ENCODE measurements around the gene GPR25.

GPR25 gene

DNA sequence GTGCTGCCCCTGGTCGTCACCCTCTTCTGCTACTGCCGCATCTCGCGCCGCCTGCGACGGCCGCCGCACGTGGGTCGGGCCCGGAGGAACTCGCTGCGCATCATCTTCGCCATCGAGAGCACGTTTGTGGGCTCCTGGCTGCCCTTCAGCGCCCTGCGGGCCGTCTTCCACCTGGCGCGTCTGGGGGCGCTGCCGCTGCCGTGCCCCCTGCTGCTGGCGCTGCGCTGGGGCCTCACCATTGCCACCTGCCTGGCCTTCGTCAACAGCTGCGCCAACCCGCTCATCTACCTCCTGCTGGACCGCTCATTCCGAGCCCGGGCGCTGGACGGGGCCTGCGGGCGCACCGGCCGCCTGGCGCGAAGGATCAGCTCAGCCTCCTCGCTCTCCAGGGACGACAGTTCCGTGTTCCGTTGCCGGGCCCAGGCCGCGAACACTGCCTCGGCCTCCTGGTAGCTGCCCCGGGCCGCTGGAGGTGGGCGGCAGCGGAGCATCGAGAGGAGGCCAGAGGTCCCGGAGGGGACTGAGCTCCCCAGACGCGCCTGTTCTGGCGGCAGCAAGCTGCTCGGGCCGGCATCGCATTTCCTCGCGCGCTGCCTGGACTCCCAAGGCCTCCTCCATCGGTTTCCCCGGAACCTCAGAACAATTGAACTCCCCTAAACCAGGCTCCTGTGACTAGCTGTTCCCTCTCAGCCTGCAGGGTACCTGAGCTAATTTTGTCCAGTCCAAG, 1.1 kb downstream of the GPR25 start:
- DNase-seq, result no peak

GRCh38 chr1:200874694-200875093, 1.9 kb downstream of the GPR25 start:
- no peak for DNase-seq

- DNase-seq, result no peak
These were observed 2.6 kb downstream of the GPR25 start for GRCh38 chr1:200875416-200875815.

GRCh38 chr1:200877010-200877409, 4.2 kb downstream of the GPR25 start:
- no peak for DNase-seq

- DNase-seq, result no peak
These were observed 5.2 kb downstream of the GPR25 start for GRCh38 chr1:200877839-200878551.

GRCh38 chr1:200880212-200880611, 7.4 kb downstream of the GPR25 start:
- no peak for DNase-seq

GRCh38 chr1:200883118-200883517, 10.3 kb downstream of the GPR25 start:
- DNase-seq, result peak; percentile 7

DNA sequence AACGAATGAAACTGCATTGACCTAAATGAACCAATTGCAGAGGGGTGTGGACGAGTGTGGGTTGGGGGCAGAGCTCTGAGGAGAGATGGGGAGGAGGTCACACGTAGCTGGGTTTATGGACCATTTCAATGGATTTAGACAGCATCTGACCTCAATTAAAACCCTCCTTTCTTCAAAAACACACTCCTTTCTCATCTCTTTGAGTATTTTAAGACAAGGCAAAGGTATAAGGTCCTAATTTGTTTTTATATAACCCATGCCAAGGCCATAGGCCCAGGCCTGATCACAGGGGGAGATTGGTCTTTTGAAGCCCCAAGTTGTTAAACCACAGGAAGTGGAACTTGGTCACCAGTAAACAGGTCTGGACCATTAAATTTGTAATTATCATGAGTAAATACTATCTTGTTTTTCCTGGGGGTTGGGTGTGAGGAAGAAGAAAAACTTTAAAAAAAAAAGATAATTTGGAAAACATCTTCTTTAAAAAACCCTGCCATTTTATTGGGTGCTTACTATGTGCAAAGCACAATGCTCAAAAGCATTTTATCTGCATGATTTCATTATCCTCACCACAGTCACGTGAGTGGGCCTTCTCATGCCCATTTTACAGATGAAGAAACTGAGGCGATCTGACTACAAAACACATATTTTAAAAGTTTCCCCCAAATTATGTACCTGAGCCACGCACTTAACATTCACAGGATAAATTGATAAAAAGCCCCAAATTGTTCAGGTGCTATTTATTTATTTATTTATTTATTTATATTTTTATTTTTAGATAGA, 13.0 kb downstream of the GPR25 start:
- no peak for DNase-seq

- no peak for DNase-seq
These were observed 13.8 kb downstream of the GPR25 start for GRCh38 chr1:200886594-200886993.

- DNase-seq, result no peak
These were observed 14.3 kb downstream of the GPR25 start for GRCh38 chr1:200887036-200887435.

DNA sequence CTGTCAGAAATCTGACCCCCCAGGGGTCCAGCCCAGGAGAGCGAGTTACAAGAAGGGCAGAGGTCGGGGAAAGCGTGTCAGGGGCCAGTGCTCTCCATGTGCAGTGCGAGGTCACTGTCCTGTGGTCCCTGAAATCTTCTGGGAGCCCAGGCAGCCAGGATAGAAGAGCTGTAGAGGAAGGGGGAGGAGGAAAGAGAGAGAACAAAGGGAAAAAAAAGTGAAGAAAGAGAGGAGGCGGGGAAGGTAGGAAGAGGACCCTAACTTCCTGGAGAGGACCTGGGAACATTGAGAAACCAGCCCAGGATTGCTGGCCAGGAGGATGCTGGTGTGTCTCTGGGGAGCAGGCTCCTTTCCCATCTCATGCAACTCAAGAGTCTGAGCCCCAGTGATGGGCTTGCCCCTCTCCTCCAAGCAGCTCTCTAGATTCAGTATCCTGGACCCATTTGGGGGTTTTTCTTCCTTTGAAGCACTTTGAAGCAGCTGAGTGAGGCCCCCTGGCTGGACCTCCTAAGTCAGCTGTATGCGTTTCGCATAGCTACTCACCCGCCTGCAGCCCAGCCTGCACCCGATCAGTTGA, 15.1 kb downstream of the GPR25 start:
- no peak for DNase-seq

- DNase-seq, result peak; percentile 66
These were observed 15.6 kb downstream of the GPR25 start for GRCh38 chr1:200888349-200888838.

DNA sequence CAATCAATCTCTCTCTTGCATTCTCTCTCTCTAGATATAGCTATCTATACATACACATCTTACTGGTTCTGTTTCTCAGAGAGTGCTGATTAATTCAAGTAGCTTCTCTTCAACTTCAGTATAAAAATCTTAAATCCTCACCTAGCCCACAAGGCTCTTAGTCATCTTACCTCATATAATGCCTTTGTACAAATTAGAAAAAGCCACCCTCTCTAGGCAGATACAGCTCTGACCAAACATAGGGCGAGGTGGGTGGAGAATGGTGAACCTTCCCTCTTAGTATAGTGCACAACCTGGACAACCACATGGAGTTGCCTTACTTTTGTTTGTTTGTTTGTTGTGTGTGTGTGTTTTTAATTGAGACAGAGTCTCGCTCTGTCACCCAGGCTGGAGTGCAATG, 16.8 kb downstream of the GPR25 start:
- DNase-seq, result no peak

GRCh38 chr1:200890027-200890426, 17.2 kb downstream of the GPR25 start:
- DNase-seq, result no peak

DNA sequence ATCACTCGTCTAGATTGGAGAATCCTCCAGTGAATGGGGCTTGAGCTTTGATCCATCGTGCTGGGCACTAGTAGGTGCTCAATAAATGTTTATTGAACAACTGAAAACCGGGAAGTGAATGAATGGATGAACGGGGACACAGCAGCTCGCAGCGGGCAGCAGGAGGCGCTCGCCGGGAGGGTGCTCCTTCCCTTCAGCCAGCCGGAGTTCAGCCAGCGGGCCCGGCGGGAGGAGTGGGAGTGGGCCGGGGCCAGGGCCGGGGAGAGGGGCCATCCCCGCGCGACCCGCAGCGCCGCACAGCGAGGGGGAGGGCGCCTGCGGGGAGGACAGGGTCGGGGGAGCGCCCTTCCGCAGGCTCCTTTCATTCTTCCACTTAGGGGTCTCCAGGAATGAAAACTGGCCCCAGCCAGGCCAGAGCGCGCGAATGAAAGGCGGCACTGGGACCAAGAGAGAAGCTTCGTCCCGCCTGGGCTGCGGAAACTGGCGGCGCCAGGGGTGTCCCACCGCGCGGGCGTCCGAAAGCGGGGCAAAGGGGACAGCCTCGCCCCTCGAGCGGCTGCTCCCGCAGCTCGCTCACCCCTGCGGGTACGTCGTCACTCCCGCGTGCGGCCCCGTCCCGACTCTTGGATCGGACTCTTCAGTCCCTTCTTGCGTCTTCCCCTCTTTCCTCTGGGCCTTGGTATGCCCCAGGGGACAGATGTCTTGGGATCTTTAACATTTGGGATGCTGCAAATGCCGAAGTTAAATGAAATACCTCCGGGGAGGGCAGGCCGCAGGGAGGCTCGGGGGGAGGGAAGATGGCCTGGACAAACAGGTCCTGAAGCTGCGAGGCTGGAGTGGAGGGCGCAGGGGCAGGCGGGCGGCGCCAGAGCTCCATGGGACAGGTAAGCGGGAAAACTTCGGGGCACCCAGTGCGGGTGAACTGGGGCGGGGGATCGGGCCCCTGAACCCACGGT, 18.3 kb downstream of the GPR25 start:
- DNase-seq, result no peak

- no peak for DNase-seq
These were observed 19.0 kb downstream of the GPR25 start for GRCh38 chr1:200891774-200892157.

- no peak for DNase-seq
These were observed 19.8 kb downstream of the GPR25 start for GRCh38 chr1:200892546-200892945.

DNA sequence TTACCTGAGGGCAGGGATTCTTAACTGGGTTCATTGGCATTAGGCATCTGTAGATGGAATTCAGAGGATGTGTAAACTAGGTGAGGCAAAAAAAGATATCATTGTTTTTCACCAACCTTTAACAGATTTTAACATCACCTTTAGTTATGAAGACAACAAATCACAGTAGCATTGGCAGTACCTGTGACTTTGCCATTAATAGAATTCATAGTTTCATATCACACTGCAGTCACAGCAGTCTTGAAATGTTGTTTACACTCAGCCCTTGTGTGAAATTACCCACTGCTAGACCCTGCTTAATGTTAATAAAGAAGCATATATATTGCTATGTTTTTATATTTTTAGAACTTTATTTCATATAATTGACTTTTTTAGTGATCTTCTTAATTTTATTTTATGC, 20.2 kb downstream of the GPR25 start:
- no peak for DNase-seq

- no peak for DNase-seq
These were observed 20.7 kb downstream of the GPR25 start for GRCh38 chr1:200893411-200893901.

- no peak for DNase-seq
These were observed 22.1 kb downstream of the GPR25 start, which contains the start of gene INAVA for GRCh38 chr1:200894712-200895442. Gene INAVA (plus strand): TSS chr1:200894900. CDS start chr1:200898401, 3,501 bp downstream.

GRCh38 chr1:200895443-200895789, 22.6 kb downstream of the GPR25 start:
- no peak for DNase-seq

Measured in activated CD4-positive, CD25-positive, alpha-beta regulatory T cell treated with anti-CD3 and anti-CD28 coated beads, Interleukin-2, amount 50 U/mL, for 72 hours (primary cell).